Measurements from ENCODE around the gene MAL.

DNA sequence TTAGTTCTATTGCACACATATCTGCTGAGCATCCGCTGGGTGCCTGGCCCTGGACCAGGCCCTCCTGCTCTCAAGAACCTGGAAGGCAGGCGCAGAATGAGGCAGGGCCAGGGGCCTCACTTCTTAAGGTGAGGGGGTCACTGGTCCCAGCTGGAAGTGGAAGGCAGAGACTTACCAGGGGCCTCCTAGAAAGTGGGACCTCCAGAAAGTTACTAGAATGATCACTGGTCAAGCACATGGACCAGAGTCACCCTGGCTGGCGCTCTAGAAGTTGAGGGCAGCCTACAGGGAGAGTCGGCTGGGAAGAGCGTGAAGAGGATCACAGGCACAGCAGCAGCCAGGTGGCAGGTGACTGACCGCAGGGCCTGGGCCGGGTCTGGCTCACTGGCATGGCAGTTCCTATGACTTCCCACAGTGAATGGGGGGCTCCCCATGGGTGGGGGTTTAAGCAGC lies 26.1 kb upstream of the MAL start:
- TF ChIP-seq, protein P1, sequence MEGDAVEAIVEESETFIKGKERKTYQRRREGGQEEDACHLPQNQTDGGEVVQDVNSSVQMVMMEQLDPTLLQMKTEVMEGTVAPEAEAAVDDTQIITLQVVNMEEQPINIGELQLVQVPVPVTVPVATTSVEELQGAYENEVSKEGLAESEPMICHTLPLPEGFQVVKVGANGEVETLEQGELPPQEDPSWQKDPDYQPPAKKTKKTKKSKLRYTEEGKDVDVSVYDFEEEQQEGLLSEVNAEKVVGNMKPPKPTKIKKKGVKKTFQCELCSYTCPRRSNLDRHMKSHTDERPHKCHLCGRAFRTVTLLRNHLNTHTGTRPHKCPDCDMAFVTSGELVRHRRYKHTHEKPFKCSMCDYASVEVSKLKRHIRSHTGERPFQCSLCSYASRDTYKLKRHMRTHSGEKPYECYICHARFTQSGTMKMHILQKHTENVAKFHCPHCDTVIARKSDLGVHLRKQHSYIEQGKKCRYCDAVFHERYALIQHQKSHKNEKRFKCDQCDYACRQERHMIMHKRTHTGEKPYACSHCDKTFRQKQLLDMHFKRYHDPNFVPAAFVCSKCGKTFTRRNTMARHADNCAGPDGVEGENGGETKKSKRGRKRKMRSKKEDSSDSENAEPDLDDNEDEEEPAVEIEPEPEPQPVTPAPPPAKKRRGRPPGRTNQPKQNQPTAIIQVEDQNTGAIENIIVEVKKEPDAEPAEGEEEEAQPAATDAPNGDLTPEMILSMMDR (conservative IDR thresholded peaks at IDR 0.05; ENCODE audit: low read depth in 2 of 2) = no peak
- no peak for TF ChIP-seq EZH2 (IDR thresholded peaks at IDR 0.05; ENCODE audit: low read depth, unreplicated experiment)
- TF ChIP-seq POLR2AphosphoS5 (IDR thresholded peaks at IDR 0.05; ENCODE audit: low read depth) = no peak
- TF ChIP-seq, protein P2, sequence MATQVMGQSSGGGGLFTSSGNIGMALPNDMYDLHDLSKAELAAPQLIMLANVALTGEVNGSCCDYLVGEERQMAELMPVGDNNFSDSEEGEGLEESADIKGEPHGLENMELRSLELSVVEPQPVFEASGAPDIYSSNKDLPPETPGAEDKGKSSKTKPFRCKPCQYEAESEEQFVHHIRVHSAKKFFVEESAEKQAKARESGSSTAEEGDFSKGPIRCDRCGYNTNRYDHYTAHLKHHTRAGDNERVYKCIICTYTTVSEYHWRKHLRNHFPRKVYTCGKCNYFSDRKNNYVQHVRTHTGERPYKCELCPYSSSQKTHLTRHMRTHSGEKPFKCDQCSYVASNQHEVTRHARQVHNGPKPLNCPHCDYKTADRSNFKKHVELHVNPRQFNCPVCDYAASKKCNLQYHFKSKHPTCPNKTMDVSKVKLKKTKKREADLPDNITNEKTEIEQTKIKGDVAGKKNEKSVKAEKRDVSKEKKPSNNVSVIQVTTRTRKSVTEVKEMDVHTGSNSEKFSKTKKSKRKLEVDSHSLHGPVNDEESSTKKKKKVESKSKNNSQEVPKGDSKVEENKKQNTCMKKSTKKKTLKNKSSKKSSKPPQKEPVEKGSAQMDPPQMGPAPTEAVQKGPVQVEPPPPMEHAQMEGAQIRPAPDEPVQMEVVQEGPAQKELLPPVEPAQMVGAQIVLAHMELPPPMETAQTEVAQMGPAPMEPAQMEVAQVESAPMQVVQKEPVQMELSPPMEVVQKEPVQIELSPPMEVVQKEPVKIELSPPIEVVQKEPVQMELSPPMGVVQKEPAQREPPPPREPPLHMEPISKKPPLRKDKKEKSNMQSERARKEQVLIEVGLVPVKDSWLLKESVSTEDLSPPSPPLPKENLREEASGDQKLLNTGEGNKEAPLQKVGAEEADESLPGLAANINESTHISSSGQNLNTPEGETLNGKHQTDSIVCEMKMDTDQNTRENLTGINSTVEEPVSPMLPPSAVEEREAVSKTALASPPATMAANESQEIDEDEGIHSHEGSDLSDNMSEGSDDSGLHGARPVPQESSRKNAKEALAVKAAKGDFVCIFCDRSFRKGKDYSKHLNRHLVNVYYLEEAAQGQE (IDR thresholded peaks at IDR 0.05; ENCODE audit: unreplicated experiment) = no peak
- no peak for TF ChIP-seq NANOG (IDR thresholded peaks at IDR 0.05; ENCODE audit: borderline replicate concordance)
- TF ChIP-seq EZH2phosphoT487 (IDR thresholded peaks at IDR 0.05; ENCODE audit: unreplicated experiment) = no peak
- TF ChIP-seq CREB1 (CRISPR knock-in tag; IDR thresholded peaks at IDR 0.05; ENCODE audit: low read depth) = no peak
- TF ChIP-seq JUNB (IDR thresholded peaks at IDR 0.05; ENCODE audit: unreplicated experiment) = no peak
- no peak for TF ChIP-seq ZNF114 (CRISPR knock-in tag; IDR thresholded peaks at IDR 0.05)
- TF ChIP-seq ETS1 (IDR thresholded peaks at IDR 0.05) = no peak
- TF ChIP-seq ZNF331 (CRISPR knock-in tag; IDR thresholded peaks at IDR 0.05; ENCODE audit: low read depth) = no peak
- no peak for TF ChIP-seq STAT1 (IDR thresholded peaks at IDR 0.05; ENCODE audit: unreplicated experiment)
